Panc1 (cell line): ENCODE measurements around the gene MACROD2. TPM values are rescaled to one million over a fixed set of nuclear protein-coding genes. Genes with fewer than 3 reads are reported as not detected.

Experiments
- ATAC-seq: fragments of 200-7000 bp; cut with Tn5 transposase; 2 replicates; pipeline ENCODE4 v1.9.1; 2020; ENCODE audit warnings: mild to moderate bottlenecking, moderate library complexity
- BruUV-seq: library from RNA; stranded (reverse); fragments of 400-500 nt; replicated peaks from 2 replicates; lab custom pipeline; 2021; lab: Mats Ljungman, UMichigan
- CTCF ChIA-PET: fragments of 300-600 bp; sonication (Branson Sonifier 250); formaldehyde crosslinking; loops from one replicate; lab custom pipeline; 2022; ENCODE audit warnings: antibody characterized with exemption; lab: Charles Lee
- POLR2A ChIA-PET: fragments of 300-600 bp; sonication (Branson Sonifier 250); formaldehyde crosslinking; loops from one replicate; lab custom pipeline; 2022; ENCODE audit warnings: antibody characterized with exemption; lab: Charles Lee
- DNase-seq: peaks from one replicate; pipeline ENCODE4 v3.0.0-alpha.2; 2010; ENCODE audit warnings: low read depth, low spot score
- H3K27ac ChIP-seq: 2 replicates; pipeline ENCODE4 v1.5.1; 2011; ENCODE audit warnings: mild to moderate bottlenecking, low read length, inconsistent platforms
- H3K27me3 ChIP-seq: fragments of 200-500 bp; sonication (Bioruptor generic); 2 replicates; pipeline ENCODE4 v1.6.0; 2014; ENCODE audit warnings: low read length, inconsistent platforms; ENCODE audit not compliant: control insufficient read depth, insufficient read depth
- H3K36me3 ChIP-seq: fragments of 200-500 bp; sonication (Bioruptor generic); 2 replicates; pipeline ENCODE4 v1.5.1; 2014; ENCODE audit warnings: inconsistent platforms, mild to moderate bottlenecking, low read length, moderate library complexity; ENCODE audit not compliant: control insufficient read depth, insufficient read depth
- H3K4me1 ChIP-seq: 2 replicates; pipeline ENCODE4 v1.5.1; 2011; ENCODE audit warnings: inconsistent platforms, mild to moderate bottlenecking, low read length, moderate library complexity; ENCODE audit not compliant: control insufficient read depth, insufficient read depth
- H3K4me3 ChIP-seq, 2 experiments: 2 replicates each; pipeline ENCODE4 v1.5.1; 2011 to 2012; ENCODE audit warnings: low read depth in 2 of 2, low read length in 2 of 2, mild to moderate bottlenecking in 2 of 2, inconsistent platforms in 1 of 2, moderate library complexity in 1 of 2
- H3K9me3 ChIP-seq: fragments of 200-500 bp; sonication (Bioruptor generic); 2 replicates; pipeline ENCODE4 v1.5.1; 2014; ENCODE audit warnings: low read depth, mild to moderate bottlenecking, inconsistent platforms, low read length, moderate library complexity; ENCODE audit not compliant: control insufficient read depth, insufficient read depth
- CTCF ChIP-seq: fragments of 450-650 bp; IDR thresholded peaks from 2 replicates; pipeline ENCODE4 v1.5.1; 2017; ENCODE audit warnings: mild to moderate bottlenecking
- POLR2AphosphoS5 ChIP-seq: IDR thresholded peaks from 2 replicates; pipeline ENCODE4 v1.6.1; 2012; ENCODE audit warnings: mild to moderate bottlenecking, low read depth, low read length, moderate library complexity
- REST ChIP-seq, 2 experiments: IDR thresholded peaks; 2 replicates each; pipeline ENCODE4 v1.6.1; 2011 to 2012; ENCODE audit warnings: low read depth in 2 of 2, control low read depth in 1 of 2, low read length in 1 of 2, mild to moderate bottlenecking in 1 of 2, moderate library complexity in 1 of 2; ENCODE audit not compliant: insufficient read depth in 1 of 2
- SIN3A ChIP-seq: IDR thresholded peaks from 2 replicates; pipeline ENCODE4 v1.6.1; 2012; ENCODE audit warnings: low read depth, mild to moderate bottlenecking, low read length, moderate library complexity, borderline replicate concordance; ENCODE audit not compliant: insufficient read depth
- TCF7L2 ChIP-seq: IDR thresholded peaks from 2 replicates; pipeline ENCODE4 v1.6.1; 2011; ENCODE audit warnings: mild to moderate bottlenecking, low read depth, low read length, inconsistent platforms
- in situ Hi-C: cut with HindIII; loops from 2 replicates; pipeline ENCODE4 v1.10.0; 2016; ENCODE audit warnings: low sequenced_read_pairs, low pct_unique_long_range_greater_than_20kb
- intact Hi-C: fragments of 100-400 bp; cut with micrococcal nuclease; formaldehyde crosslinking; loops from one replicate; pipeline ENCODE4 v1.10.0; 2022; ENCODE audit not compliant: unreplicated experiment
- total RNA-seq: library from RNA; stranded (reverse); gene quantifications from one replicate; pipeline ENCODE4 v1.2.1, GENCODE V29; 2021; ENCODE audit not compliant: unreplicated experiment

Gene MACROD2
- total RNA-seq, 1 experiment from 2014 or later: 1.2 TPM

DNA sequence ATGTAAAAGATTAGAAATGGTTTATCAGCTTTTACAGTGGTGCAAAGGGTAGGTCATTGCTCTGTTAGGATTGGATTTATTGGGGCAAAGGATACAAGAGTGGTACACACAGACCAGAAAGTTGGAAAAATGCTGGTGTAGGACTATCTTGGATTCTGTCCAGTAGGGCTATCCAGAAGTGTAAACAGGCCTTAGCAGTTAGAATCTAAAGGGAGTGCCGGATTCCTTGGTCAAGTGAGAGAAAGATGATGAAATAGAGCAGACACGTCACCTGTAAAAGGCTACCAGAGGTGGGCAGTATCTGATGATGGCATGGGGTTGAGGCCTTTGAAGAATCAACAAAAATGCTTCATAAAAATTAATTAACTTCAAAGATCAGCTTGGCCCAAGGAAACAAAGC, 1602.0 kb downstream of the MACROD2 start:
- Histone ChIP-seq H3K9me3 (no peaks in the 10 kb centered on the region), H3K4me1 (no peaks in the 10 kb centered on the region), H3K4me3 (no peak overlapping the region), H3K27me3 (no peaks in the 10 kb centered on the region), H3K36me3 (no peaks in the 10 kb centered on the region), H3K27ac (no peak overlapping the region)
- CTCF ChIA-PET: no interaction called here
- TF ChIP-seq REST (IDR thresholded peaks at IDR 0.05; ENCODE audit: insufficient read depth in 1 of 2, low read depth in 2 of 2, low read length in 1 of 2): no peak
- POLR2A ChIA-PET: no interaction called here
- DNase-seq (no peak), ATAC-seq (no peak)
- intact Hi-C loops (no loop called here), in situ Hi-C loops (no loop called here)
- BruUV-seq: no TSS peak

- intact Hi-C loops: no loop called here
These were observed 1604.6 kb downstream of the MACROD2 start for GRCh38 chr20:15599961-15600360.

More at GRCh38 chr20:15599961-15600360, 1604.6 kb downstream of the MACROD2 start:
- no peaks in the 10 kb centered on the region for H3K9me3 ChIP-seq
- DNase-seq (no peak), ATAC-seq (no peak)
- in situ Hi-C loops: no loop called here
- H3K27me3 ChIP-seq: no peaks in the 10 kb centered on the region
- no peaks in the 10 kb centered on the region for H3K36me3 ChIP-seq
- ChIA-PET CTCF (no interaction called here), POLR2A (no interaction called here)
- no peaks in the 10 kb centered on the region for H3K4me1 ChIP-seq
- no peak overlapping the region for H3K4me3 ChIP-seq
- no peak for TF ChIP-seq POLR2AphosphoS5
- TF ChIP-seq REST (IDR thresholded peaks at IDR 0.05; ENCODE audit: insufficient read depth in 1 of 2, low read depth in 2 of 2, low read length in 1 of 2): no peak
- no peak for TF ChIP-seq SIN3A
- no peak for TF ChIP-seq CTCF
- TF ChIP-seq TCF7L2: no peak
- no TSS peak for BruUV-seq
- no peak overlapping the region for H3K27ac ChIP-seq
